ENCODE measurements around the gene SLC36A1.
"Not testable (repeated sequence)": the region's sequence is repeated elsewhere in the genome, so short reads cannot be mapped to it uniquely, and the experiment has no call there.

The SLC36A1 gene

DNA sequence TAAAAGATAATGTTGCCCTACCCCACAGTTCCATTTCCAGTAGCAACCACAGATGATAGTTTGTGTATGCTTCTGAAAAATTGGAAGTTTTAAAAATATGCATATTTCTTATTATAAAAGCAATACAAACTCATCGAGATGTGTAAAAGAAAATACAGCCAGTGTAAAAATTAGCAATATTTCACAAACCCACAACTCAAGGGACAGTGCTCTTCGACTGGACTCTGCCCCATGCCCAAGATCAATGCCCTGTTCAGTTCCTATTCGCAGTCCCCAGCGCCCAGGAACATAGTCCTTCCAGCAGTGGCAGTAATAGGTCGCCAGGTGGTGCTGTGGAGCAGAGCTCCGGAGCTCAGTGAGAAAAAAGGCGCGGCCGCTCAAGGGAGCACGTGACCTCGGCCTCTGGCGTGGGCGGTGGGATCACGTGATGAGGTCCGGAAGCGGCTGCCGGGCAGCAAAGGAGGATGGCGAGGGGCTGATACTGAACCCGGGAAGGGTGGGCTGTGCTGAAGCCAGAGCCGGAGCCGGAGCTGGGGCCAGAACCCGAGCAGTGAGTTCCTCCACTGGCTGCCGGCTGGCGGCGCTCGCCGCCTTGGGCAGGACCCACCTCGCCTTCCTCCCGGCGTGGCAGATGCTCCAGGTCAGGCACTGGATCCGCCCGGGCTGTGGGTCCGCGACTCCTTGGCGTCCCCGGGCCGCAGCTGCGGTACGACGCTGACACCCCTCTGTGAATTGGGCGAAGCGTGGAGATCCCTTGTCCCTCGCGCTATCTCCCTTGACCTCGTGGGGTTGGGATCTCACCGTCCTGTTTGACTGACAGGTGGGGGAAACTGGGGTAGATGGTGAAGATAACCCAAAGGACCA lies at the start of gene SLC36A1:
Gene SLC36A1, plus strand, starts transcription at position 430 of the 864 bp plus-strand sequence. CDS start 11,190 bp downstream, outside the sequence.
- Mint-ChIP-seq H3K4me3 (peak within 1 kb of the TSS; percentile 88 to 98), H3K27me3 (peaks cover 12% of the 10 kb centered on the region), H3K4me1 (peaks cover 29% of the 10 kb centered on the region), H3K9me3 (no peaks in the 10 kb centered on the region), H3K27ac (peak within 1 kb of the TSS; percentile 84 to 93)
- peak; percentile 92 for ATAC-seq
- DNase-seq: peak; percentile 95

DNA sequence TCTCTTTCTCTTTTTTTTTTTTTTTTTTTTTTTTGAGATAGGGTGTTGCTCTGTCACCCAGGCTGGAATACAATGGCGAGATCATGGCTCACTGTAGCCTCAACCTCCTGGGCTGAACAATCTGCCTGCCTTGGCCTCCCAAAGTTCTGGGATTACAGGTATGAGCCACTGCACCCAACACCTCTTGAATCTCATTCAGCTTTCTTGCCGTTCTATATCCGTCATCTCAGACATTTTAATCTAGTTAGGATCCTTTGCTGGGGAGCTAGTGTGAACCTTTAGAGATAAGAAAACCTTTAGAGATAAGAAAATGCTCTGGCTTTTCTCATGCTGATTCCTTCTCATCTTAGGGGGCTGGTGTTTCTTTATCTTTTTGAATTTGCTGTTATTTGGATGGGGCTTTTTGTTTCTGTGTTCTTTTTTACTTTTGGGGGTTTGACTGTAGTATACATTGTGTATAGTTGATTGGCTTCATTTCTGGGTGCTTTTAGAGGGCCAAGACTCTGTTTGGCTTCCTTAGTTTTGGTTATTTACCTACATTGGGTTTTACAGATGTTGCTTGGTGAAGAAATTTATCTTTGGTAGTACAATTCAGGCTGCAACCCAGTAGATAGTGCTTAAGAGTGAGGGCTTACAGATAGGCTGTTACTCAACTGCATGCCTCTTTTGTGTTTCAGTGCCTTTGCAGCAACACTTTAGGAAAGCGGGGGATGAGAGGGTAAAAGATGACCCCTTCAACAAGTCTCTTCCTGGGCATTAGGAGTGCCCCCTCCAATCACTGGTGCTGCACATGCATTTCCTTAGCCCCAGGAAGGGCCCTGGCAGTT lies 41.9 kb upstream of the SLC36A1 start:
- H3K27me3 Mint-ChIP-seq: peaks cover 61% of the 10 kb centered on the region
- ATAC-seq: no peak
- peaks cover 5% of the 10 kb centered on the region in 2 donors for H3K9me3 Mint-ChIP-seq
- DNase-seq: no peak
- no peak overlapping the region for H3K27ac Mint-ChIP-seq
- no peak overlapping the region for H3K4me3 Mint-ChIP-seq
- no peaks in the 10 kb centered on the region for H3K4me1 Mint-ChIP-seq

DNA sequence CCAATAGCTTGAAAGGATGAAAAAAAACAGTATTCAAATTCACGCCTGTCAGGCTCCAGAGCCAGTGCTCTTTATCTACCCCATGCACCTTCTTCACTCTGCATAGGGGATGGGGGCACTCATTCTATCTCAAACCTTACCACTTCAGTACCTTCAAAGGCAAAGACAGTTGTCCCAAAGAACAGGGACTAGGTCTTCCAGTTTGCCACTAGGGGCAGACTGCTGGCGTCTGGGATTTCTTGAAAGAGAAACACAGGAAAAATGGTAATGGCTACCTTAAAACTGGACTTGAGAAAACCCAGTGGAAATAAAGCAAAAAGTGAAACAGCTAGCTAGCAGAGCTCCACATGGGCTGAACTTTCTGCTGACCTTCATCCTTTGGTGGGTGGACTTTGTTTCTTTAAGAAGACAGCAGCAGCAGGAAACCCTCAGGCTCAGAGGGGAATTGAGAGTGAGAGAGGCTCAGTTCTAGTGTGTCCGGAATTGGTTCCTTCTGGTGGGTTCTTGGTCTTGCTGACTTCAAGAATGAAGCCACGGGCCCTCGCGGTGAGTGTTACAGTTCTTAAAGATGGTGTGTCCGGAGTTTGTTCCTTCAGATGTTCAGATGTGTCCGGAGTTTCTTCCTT lies 41.0 kb upstream of the SLC36A1 start:
- DNase-seq: no peak
- no peak for ATAC-seq
- no peak overlapping the region for H3K4me3 Mint-ChIP-seq
- no peak overlapping the region for H3K27ac Mint-ChIP-seq
- peaks cover 5% of the 10 kb centered on the region in 2 donors for H3K9me3 Mint-ChIP-seq
- H3K27me3 Mint-ChIP-seq: peaks cover 61% of the 10 kb centered on the region
- H3K4me1 Mint-ChIP-seq: no peaks in the 10 kb centered on the region

DNA sequence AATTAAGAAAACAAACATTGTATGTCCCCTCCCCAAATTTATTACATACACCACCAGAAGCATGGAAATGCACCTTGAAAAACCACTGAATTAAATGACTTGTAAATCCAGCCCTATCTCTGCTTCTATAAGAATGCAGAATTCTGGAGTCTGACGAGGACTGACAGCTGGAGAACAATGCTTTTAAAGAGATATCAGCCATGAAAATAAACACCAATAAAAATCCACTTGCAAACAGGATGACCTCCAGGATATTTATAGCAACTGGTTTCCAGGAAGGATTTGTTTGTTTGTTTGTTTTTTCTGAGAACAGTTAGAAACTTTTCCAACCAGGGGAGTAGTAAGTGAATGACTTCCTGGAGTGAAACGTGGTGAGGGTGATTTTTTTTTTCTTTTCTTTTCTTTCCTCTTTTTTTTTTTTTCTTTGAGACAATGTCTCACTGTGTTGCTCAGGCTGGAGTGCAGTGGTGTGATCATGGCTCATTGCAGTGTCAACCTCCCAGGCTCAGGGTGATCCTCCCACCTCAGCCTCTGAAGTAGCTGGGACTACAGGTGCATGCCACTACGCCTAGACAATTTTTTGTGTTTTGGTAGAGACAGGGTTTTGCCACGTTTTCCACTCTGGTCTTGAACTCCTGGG lies 38.7 kb upstream of the SLC36A1 start:
- DNase-seq (no peak), ATAC-seq (no peak)
- Mint-ChIP-seq H3K27ac (no peak overlapping the region), H3K27me3 (peaks cover 55% of the 10 kb centered on the region), H3K9me3 (peaks cover 0 to under 1% of the 10 kb centered on the region in 2 donors), H3K4me1 (no peaks in the 10 kb centered on the region), H3K4me3 (no peak overlapping the region)

DNA sequence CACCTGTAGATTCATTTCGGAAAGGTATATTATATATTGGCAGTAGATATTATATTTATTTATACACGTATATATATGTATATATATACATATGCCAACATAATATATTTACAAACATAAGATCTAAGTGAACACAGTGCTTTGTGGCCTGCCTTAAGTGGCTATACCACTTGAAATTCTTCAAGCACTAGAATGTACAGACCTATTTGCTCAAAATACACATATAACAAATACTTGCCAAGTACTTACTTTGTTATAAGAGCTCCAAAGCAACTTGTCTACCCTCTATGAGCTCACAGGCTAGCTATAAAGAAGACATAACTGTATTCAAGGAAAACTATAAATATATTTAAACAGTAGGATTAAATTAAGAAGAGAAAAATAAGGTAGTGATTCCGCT lies 33.6 kb upstream of the SLC36A1 start:
- Mint-ChIP-seq H3K27me3 (peaks cover 33% of the 10 kb centered on the region), H3K4me3 (no peak overlapping the region), H3K27ac (no peak overlapping the region), H3K9me3 (peaks cover 9 to 22% of the 10 kb centered on the region in 2 donors), H3K4me1 (no peaks in the 10 kb centered on the region)
- ATAC-seq (no peak), DNase-seq (no peak)

DNA sequence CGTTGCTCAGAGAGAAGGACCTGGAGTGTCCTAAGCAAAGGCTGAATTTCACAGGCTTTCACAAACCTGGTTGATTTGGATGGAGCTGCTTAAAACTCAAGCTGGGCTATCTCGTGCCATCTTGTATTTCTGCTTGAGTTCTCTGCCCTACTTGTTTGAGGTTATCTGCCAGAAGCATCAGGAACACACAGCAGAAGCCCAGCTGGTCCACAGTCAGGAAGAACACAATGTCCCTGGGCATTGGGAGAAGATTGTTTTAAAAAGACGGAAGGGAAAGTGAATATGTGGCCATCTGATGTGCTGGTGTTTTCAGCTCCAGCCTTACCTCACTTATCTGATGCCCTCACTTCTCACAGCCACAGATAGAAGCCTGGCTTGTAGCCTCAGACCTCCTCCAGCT lies 32.9 kb upstream of the SLC36A1 start:
- H3K9me3 Mint-ChIP-seq: peaks cover 13 to 27% of the 10 kb centered on the region in 2 donors
- H3K27me3 Mint-ChIP-seq: peaks cover 33% of the 10 kb centered on the region
- no peak overlapping the region for H3K4me3 Mint-ChIP-seq
- DNase-seq (no peak), ATAC-seq (no peak)
- H3K27ac Mint-ChIP-seq: no peak overlapping the region
- no peaks in the 10 kb centered on the region for H3K4me1 Mint-ChIP-seq

DNA sequence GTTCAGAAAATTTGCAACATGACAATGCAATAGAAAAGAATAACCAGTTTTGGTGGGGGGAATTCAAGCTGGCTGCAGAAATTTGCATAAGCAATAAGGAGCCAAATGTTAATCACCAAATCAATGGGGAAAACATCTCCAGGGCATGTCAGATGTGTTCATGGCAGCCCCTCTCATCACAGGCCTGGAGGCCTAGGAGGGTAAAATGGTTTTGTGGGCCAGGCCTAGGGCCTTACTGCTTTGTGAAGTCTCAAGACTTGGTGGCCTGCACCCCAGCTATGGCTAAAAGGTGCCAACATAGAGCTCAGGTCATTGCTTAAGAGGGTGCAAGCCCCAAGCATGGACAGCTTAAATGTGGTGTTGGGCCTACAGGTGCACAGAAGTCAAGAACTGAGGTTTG lies 29.7 kb upstream of the SLC36A1 start:
- no peaks in the 10 kb centered on the region for H3K4me1 Mint-ChIP-seq
- DNase-seq: no peak
- H3K9me3 Mint-ChIP-seq: peaks cover 13 to 27% of the 10 kb centered on the region in 2 donors
- no peak overlapping the region for H3K27ac Mint-ChIP-seq
- H3K27me3 Mint-ChIP-seq: peaks cover 13% of the 10 kb centered on the region
- ATAC-seq: no peak
- no peak overlapping the region for H3K4me3 Mint-ChIP-seq

DNA sequence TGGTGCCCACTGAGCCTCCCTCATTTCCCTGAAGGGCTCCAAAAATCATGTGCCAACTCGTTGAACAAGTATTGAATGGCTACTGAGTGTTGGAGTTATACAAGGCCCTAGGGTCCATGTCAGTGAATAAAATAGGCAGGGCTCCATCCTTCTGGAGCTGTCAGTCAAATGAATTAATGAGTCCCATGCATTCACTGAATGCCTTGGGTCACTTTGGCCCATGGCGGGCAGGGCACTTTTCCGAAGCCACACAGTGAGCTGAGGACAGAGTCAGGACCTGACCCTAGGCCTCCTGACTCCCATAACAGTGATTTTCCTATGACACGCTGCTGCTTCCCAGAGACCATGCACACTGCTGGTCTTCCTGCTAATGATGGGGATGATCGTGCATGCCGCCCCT lies 27.3 kb upstream of the SLC36A1 start:
- Mint-ChIP-seq H3K27me3 (peaks cover 28% of the 10 kb centered on the region), H3K4me1 (no peaks in the 10 kb centered on the region), H3K9me3 (peaks cover 13 to 27% of the 10 kb centered on the region in 2 donors), H3K27ac (no peak overlapping the region), H3K4me3 (no peak overlapping the region)
- DNase-seq (no peak), ATAC-seq (no peak)

DNA sequence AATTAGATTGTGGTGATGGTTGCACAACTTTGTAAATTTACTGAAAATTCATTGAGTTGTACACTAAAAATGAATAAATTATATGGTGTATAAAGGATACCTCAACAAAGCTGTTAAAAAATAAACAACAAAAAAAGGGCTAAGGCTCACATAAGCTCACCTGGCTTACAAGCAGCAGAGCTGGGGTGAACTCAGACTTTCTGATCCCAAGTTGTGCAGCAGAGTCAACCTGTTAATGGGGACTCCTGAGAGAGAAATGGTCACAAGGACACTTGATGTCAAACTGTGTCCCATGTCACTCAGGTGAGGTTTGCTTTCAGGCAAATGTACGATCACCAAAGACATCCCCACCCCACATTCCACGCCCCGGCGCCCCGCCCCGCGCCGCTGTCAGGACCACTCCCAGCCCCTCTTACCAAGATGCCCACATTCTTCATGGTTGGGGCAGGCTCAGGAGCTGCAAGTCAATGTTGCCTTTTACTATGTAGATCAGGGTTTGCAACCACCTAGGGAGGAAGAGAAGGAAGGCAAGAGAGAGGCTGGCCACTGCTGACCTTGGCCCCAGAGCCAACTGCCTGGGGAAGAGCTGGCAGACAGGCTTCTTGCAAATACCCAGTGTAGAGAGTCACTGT lies 22.4 kb upstream of the SLC36A1 start:
- DNase-seq: no peak
- Mint-ChIP-seq H3K4me3 (no peak overlapping the region), H3K4me1 (no peaks in the 10 kb centered on the region), H3K27me3 (peaks cover 27% of the 10 kb centered on the region), H3K9me3 (no peaks in the 10 kb centered on the region), H3K27ac (no peak overlapping the region)
- no peak for ATAC-seq

DNA sequence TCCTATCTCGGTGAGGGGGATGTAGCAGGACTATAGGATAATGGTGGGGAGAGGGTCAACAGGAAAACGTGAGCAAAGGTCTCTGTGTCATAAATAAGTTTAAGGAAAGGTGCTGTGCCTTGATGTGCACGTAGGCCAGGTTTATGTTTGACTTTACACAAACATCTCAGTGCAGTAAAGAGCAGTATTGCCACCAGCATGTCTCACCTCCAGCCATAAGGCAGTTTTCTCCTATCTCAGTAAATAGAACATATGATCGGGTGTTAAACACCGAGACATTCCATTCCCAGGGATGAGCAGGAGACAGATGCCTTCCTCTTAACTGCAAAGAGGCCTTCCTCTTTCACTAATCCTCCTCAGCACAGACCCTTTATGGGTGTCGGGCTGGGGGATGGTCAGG lies 21.1 kb upstream of the SLC36A1 start:
- not testable (repeated sequence) for DNase-seq, H3K27ac Mint-ChIP-seq, ATAC-seq, H3K4me3 Mint-ChIP-seq, H3K4me1 Mint-ChIP-seq, H3K9me3 Mint-ChIP-seq
- peaks cover 27% of the 10 kb centered on the region for H3K27me3 Mint-ChIP-seq

DNA sequence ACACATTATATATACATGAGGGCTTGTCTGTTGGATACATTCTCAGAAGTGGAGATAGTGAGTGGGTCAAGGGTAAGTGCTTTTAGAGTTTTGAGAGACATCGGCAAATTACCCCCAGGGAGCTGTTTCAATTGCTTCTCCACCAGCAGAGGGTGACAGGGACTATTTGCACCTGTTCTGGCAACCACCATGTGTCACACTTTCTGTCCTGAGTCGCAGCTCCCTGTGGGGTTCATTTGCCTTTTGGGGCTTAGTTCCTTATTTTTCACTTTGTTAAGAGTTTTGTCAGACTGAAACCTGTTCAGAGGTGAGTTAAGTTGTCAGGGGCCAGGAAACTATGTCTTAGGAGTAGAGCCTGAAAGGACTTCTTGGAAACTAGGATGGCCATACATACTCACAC lies 20.1 kb upstream of the SLC36A1 start:
- no peak overlapping the region for H3K4me3 Mint-ChIP-seq
- H3K9me3 Mint-ChIP-seq: no peaks in the 10 kb centered on the region
- ATAC-seq (peak; percentile 20), DNase-seq (no peak)
- peaks cover 27% of the 10 kb centered on the region for H3K27me3 Mint-ChIP-seq
- no peaks in the 10 kb centered on the region for H3K4me1 Mint-ChIP-seq
- H3K27ac Mint-ChIP-seq: no peak overlapping the region

DNA sequence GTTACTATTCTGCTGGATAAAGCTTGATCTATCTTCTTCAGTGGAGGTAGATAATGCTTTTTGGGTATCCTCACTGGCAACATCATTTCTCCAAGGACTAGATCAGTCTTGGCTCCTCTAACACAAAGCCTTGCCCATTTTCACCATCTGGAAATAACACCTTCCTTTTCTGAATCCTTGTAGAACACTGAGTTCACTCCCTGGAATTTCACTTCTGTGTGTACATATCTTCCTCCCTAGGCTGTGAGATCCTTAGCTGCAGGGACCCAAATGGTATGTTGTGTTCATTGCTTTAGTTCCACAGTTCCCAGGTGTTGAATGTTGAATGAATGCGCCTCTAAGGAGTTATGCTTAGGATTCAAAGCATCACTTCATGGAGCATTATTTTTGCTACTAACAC lies 16.7 kb upstream of the SLC36A1 start:
- Mint-ChIP-seq H3K27me3 (peaks cover 15% of the 10 kb centered on the region), H3K4me1 (no peaks in the 10 kb centered on the region), H3K9me3 (no peaks in the 10 kb centered on the region), H3K4me3 (no peak overlapping the region), H3K27ac (no peak overlapping the region)
- DNase-seq (no peak), ATAC-seq (no peak)

DNA sequence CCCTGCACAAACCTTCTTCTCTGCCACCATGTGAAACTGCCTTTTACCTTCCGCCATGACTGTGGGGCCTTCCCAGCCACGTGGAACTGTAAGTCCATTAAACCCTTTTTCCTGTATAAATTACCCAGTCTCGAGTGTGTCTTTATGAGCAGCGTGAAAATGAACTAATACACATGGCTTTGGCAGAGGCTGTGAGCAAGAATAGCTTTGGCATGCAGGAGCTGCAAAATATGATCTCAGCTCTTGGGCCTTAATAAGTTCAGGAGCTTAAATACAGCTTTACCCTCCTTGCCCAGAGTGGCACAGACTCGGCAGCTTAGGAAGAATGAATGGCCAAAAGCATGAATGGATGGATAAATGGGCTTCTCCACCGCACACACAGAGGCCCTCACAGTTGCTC lies 15.7 kb upstream of the SLC36A1 start:
- no peak for ATAC-seq
- no peak overlapping the region for H3K27ac Mint-ChIP-seq
- no peak overlapping the region for H3K4me3 Mint-ChIP-seq
- peaks cover 15% of the 10 kb centered on the region for H3K27me3 Mint-ChIP-seq
- DNase-seq: no peak
- H3K9me3 Mint-ChIP-seq: no peaks in the 10 kb centered on the region
- no peaks in the 10 kb centered on the region for H3K4me1 Mint-ChIP-seq

DNA sequence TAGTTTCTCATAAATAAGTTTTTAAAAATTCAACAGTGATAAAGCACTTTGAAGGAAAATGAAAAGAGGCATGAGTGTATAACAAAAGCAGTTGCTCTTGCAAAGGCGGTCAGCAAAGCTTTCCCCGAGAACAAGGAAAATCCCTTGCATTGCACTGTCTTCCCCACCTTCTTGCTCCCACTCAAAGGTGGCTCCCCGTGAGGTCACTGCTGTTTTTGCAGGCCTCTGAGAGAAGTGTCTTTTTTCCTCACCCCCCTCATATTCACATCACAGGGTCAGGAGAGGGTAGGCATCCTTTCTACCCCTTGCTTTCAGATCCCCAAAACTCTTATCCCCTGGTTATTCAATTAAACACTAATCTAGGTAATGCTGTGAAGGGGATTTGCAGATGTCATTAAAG lies 15.2 kb upstream of the SLC36A1 start:
- no peaks in the 10 kb centered on the region for H3K9me3 Mint-ChIP-seq
- H3K27ac Mint-ChIP-seq: no peak overlapping the region
- no peaks in the 10 kb centered on the region for H3K4me1 Mint-ChIP-seq
- ATAC-seq (no peak), DNase-seq (no peak)
- peaks cover 15% of the 10 kb centered on the region for H3K27me3 Mint-ChIP-seq
- no peak overlapping the region for H3K4me3 Mint-ChIP-seq
